NCI-H2081 treated with DMSO at 0.1 percent for 48 hours (cell line): ENCODE measurements around the gene SDK2.

Source experiments
- DNase-seq: peaks from one replicate; lab custom pipeline; 2025; lab: John Stamatoyannopoulos, UW

The SDK2 gene

GRCh38 chr17:73419051-73419450 is 225.2 kb downstream of the SDK2 start:
- no peak for DNase-seq

DNA sequence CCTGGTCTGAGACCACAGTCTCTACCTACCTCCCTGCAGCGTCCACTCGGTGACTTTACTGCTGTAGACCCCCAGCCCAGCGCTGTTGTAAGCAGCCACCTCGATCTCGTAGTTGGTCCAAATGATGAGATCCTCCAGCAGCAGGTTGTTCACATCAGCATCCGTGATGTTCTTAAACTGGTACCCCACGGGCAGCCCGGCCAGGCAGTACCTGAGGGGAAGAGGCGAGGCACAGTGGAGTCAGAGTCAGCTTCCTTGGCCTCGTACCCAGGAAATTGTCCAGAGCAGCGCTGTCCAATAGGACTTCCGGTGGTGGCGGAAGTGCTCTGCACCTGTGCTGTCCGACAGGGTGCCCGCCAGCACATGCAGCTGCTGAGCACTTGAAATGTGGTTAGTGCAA is 228.5 kb downstream of the SDK2 start:
- DNase-seq, result no peak

DNA sequence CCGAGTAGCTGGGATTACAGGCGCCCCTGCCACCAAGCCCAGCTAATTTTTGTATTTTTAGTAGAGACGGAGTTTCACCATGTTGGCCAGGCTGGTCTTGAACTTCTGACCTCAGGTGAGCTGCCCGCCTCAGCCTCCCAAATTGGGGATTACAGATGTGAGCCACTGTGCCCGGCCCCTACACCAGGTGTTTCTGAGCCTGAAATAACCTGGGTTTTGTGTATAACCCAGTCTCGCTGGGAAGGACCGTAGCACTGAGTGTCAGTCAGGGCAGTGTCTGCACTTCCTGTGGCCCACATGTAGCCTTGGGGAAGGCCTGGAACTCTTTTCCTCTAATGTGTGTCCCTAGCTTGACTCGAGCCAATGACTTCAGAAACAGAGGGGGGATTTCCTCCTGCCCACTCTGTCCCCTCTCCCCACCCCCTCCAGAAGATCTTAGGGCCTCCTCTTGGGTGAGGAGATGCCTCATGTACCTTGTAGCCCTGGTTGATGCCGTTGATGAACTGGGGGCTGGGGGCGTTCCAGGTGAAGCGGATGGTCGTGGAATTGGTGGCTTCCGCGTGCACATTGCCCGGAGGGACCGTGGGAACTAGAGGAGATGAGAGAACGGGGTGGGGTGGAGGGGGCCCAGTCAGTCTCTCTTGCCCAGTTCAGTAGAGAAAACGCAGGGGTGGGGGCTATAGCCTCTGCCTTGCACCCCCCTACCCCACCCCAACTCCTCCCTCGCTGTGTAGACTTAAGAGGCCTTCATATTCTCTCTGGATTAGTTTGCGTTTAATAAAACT is 229.9 kb downstream of the SDK2 start:
- no peak for DNase-seq

DNA sequence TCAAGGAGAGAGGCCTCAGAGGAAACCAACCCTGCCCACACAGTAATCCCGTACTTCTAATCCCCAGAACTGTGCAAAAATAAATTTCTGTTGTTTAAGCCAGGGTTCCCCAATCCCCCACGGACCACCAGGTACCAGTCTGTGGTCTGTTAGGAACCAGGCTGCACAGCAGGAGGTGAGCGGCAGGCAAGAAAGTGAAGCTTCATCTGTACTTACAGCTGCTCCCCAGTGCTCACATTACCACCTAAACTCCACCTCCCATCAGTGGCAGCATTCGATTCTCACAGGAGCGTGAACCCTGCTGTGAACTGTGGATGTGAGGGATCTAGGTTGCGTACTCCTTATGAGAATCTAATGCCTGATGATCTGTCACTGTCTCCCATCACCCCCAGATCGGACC is 231.3 kb downstream of the SDK2 start:
- DNase-seq, result no peak

DNA sequence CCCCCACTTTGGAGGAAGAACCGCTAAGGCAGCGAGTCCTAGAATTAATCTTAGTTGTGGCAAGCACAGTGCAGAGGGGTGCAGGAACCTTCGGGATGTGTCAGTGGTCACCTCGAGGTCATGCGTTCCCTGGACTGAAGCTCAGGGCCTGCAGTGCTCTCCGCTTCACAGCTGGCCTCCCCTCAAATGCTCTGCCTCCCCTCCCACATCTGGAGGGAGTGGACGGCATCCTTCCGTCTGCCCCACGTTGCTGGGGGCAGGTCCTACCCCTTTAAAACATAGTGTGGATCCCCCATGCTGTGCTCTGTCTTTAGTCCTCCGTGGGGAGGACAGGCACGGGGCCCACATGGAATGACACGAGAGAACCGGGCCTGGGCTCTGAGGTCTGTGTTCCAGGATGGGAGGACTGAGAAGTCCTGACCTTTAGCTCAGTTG is 232.9 kb downstream of the SDK2 start:
- no peak for DNase-seq

DNA sequence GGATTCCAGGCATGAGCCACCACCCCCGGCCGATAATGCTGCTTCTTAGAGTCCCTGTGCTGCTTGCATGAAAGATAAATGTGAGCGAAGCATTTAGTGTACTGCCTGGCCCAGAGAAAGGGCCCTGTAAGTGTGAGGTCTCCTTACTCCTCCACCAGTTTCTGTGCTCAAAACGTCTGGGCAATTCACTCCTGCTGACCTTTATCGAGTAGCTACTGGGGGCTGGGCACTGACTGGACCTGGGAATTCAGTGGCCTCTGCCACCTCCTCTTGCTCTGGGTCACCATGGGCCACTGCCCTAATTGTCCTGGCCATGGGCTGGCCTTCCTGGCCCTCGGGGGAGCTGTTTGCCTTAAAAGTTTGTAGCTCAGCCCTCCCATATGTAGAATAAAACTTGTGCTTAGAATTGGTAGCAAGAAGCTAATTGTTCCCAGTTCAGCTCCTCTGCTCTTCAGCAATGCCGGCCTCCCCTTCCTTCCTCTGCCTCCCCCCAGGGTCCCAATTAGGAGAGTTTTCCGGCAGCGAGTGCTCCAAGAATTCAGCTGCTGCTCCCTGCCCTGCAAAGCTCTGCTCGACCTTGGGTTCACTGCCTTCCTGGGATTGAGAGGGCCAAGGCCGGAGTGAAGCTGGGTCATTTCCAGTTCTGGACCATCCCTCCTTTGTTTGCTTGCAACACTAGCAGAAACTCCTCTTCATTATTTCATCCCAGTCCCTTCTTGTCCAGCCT is 233.5 kb downstream of the SDK2 start:
- DNase-seq, result no peak

DNA sequence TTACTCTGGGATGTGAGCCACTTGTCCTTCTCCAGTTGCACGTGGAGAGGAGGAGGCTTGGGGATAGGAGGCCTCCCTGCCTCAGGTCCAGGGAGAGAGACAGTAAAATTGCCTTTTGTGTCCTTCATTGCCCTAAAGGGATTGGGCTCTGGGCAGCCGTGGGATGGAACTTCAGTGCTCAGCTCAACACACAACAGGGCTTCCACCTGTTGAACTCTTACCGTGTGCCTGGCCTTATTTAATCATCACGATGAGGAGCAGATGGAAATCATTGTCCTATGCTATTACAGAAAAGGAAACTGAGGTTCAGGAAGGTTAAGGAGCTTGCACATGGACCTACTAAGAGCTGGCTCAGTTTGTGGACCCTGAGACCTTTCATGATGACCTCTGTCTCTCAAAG is 240.0 kb downstream of the SDK2 start:
- DNase-seq, result no peak

GRCh38 chr17:73402466-73402865 is 241.8 kb downstream of the SDK2 start:
- DNase-seq, result no peak

DNA sequence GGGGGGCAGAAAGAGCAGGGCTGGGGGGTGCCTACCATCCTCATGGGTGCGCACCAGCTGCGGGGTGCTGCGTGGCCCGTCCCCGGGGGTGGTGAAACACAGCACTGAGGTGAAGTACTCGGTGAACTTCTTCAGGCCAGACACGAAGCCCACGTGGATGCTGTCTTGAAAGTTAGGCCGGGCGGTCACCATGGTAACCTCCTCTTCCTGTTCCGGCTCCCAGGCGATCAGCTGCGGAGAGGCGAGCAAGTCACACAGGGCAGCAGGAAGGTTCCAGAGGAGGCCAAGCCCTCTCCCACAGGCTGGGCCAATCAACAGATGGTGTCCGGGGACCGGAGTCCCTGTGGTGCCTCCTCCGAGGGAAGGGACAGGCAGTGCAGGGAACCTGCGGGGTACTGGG is 242.3 kb downstream of the SDK2 start:
- DNase-seq, result no peak

- no peak for DNase-seq
Measured at GRCh38 chr17:73400915-73401545, 243.2 kb downstream of the SDK2 start.

- no peak for DNase-seq
Measured at GRCh38 chr17:73399056-73399455, 245.2 kb downstream of the SDK2 start.

GRCh38 chr17:73397856-73398540 is 246.2 kb downstream of the SDK2 start:
- DNase-seq, result no peak

GRCh38 chr17:73397278-73397826 is 246.9 kb downstream of the SDK2 start:
- DNase-seq, result no peak

- no peak for DNase-seq
Measured at GRCh38 chr17:73396431-73397277, 247.6 kb downstream of the SDK2 start.

GRCh38 chr17:73394512-73395450 is 249.5 kb downstream of the SDK2 start:
- DNase-seq, result no peak

DNA sequence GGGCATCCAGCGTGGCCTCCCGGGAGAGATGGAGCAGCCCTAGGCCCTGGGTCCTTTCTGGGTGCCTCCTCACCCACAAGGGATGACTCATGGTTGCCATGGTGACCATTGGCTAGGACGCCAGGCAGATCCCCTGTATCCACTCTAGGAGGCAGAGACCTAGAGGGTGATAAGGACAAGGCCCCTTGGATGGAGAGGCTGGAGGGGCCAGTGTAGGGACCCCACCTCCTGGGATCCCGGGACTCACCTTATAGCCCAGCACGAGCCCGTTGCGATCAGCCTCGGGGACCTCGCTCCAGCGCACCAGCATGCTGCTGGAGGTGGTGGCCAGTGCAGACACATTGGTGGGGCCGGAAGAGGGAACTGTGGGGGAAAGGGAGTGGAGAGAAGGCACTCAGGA is 250.3 kb downstream of the SDK2 start:
- DNase-seq, result no peak

DNA sequence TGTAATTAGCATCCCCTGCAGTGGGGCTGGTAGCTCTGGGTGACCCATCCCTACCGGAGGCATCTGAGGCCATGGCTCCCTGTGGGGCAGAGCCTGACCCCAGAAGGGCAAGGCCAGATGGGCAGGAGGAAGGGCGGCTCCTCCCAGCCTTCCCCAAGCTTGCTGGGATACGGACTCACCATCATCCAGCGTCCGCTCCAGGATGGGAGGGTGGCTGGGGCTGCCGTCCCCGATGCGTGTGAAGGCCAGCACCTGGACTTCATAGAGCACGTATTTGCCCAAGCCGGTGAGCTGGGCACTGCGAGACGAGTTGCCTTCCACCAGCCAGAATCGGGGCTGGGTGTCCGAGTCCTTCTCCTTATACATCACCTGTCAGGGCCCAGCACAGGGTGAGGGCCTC is 250.9 kb downstream of the SDK2 start:
- DNase-seq, result no peak

DNA sequence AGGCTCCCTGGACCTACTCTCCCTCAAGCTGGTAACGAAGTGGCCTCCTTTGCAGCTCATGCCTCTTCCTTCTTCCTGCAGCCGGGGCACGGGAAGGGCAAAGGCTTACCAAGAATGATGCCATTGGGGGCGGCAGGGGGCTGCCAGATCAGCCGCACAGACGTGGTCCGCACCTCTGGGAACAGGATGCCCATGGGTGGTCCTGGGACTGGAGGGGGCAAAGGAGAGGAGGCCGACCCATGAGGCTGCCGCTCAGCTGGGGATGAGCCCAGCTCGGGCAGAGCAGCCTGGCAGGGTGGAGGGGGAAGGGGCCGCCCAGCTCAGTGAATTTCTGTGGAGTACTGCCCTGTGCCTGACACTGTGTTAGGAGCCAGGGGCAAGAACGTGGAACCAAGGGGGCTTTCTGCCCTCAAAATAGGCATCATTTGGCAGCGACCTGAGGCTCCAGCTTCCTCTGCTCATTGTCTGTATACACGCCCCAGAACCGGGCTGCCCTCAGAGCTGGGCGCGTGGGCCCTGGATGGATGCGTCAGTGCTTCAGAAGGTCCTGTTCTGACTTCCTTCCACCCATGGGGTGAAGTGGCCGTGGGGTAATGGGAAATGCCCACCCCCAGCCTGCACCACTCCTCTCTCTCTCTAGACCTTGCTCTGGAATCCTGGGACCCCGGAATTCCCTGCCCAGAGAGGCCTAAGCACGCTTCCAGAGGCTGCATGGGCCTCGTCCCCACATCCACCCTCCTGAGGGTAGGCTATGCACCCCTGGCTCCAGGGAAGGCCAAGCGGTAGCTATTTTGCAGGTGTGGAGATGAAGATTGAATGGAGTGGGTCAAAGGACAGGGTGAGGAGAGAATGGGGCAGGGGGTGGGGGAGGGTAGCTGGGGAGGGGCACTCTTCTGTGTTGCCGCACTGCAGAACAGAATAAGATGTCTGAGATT is 252.6 kb downstream of the SDK2 start:
- no peak for DNase-seq

DNA sequence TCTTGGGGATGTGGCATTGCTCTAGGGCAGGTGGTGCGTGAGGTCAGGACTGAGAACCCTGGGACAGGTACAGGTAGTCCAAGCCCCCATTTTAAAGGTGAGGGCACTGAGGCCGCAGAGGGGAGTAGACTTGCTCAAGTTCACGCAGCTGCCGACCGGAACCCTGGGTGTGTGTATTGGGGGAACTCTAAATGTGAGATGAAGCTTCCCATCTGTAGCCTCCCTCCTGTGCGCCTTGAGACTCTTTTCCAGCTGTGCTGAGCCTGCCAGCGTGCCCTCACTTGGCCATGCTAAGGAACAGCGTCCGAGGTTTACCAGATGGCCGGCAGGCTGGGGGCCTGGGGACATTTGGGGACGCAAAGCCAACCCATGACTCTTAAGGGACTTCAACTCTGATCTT is 253.4 kb downstream of the SDK2 start:
- DNase-seq, result no peak
